DMS114 treated with DMSO at 0.1 percent for 48 hours (cell line): ENCODE results near the gene PTN.
"Not testable (repeated sequence)": the region's sequence is repeated elsewhere in the genome, so short reads cannot be mapped to it uniquely, and the experiment has no call there.

Experiments used
- DNase-seq: peaks from one replicate; lab custom pipeline; 2025; ENCODE audit not compliant: unreplicated experiment; lab: John Stamatoyannopoulos, UW

PTN gene

DNA sequence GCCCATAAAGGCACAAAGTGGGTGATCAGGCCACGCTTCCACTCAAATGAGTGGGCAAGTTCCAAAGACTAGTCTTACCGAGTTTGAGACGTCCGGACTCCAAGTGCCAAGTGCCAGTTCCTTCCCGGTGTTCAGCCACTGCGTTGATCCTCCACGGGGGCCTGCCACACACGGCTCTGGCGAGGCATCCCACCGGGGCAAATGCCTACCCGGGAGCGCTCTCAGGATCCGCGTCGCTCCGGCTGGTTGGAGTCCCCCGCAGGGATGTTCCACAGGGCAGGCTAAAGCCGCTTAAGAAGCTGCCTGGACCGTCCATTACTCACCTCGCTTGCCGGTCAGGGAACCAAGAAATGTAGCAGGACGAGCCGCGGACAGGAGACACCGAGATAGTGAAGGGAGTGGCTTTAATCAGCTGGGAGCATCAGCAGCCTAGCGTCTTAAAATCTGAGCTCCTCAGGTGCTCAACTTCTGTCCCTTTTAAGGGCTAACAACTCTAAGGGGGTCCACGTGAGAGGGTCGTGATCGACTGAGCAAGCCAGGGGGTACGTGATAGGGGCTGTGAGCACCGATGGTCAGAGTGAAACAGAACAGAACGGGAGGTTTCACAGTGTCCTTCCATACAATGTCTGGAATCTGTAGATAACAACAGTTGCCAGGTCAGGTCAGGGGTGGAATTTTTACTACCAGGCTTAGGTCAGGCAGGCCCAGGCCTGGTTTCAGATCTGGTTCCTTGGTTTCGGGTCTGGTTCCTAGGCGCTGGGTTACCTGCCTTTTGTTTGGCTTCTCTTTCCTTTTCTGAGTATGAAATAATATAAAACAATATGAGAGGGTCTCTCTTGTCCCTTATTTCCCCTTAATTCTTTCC lies 75.3 kb downstream of the PTN start:
- DNase-seq, result not testable (repeated sequence)

DNA sequence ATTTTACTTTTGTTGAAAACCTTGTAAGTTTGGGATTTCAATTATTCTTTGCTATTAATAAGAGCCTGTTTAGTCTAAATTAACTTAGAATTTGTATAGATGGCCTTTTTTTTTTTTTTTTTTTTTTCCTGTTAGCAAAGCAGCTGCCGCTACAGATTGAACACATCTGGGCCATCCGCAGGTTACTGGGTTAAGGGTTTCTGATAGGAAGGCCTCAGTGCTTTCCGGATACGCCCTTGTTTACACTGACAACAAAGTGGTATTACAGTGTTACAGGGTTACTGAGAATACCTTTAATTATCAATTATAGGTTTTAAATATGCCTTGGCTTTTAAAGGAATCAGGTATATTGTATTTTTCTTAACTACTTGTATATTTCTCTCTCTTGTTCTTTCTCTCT lies 76.8 kb downstream of the PTN start:
- DNase-seq, result no peak

DNA sequence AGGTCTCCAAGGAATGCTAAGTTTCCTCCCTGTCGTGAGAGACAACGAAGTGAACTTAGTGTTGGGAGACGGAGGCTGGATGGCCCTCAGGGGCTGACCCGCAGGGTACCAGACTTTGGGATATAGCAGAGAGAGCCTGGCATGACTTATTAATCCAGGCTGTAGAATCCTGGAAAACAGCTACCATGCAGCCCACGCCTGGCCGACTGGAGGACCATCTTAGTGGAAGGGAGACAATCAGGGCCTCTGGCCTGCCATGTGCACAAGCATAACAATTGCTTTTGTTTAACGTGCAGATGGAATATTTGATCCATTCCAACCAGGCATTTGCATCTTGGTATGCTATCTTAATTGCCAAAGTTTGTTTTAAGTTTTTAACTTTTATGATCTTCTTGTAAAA lies 78.1 kb downstream of the PTN start:
- DNase-seq, result not testable (repeated sequence)

GRCh38 chr7:137262599-137262998 lies 80.9 kb downstream of the PTN start:
- DNase-seq, result no peak

GRCh38 chr7:137258552-137258951 lies 85.0 kb downstream of the PTN start:
- DNase-seq, result no peak

GRCh38 chr7:137254766-137255165 lies 88.8 kb downstream of the PTN start:
- DNase-seq, result no peak

DNA sequence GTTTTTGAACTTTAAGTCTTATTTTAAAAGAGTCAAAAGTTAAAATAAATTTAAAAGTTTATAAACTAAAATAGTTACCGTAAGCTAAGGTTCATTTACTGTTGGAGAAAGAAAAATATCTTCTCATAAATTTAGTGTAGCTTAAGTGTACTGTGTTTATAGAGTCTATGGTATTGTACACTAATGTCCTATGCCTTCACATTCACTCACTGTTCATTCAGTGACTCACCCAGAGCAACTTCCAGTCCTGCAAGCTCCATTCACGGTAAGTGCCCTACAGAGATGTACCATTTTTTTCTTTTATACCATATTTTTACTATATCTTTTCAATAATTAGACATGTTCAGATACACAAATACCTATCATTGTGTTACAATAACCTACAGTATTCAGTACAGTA lies 97.6 kb downstream of the PTN start:
- DNase-seq, result no peak

- no peak for DNase-seq
These were observed 98.3 kb downstream of the PTN start for GRCh38 chr7:137245186-137245585.

DNA sequence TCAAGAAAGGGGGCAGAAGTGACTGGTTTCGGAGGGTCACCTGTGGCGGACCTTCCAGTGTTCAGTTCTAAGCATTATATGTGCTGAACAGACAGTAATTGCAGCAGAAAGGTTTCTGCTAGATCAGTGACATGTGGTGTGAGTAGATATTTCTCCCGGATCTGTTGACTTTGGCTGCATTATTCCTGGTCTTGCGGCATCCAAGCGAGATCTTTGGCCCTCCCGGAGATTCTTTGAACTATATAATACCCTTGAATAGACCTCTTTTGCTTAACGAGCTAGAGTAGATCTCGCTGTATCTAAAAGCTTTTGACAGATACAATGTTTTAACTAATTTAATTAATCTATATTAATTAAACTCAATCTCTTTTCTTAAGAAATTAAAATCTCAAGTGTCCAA lies 99.8 kb downstream of the PTN start:
- no peak for DNase-seq

DNA sequence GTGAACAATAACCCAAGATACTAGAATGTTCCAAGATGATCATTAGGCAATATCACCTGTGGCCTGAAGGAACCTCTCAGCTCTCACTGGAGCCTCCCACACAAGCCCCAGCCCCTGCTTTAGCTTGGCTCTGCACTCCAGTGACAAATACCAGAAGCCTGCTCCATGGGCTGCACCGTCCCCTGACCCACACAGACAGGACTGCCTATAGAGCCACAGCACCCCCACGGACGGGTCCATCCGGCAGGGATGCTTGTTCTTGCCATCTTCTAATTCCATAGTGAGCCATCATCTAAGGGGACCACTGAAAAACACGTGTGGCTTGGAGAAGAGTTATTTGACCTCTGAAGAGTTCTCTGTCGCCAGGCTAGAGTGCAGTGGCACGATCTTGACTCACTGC lies 100.9 kb downstream of the PTN start:
- DNase-seq, result no peak

- DNase-seq, result no peak
These were observed 101.7 kb downstream of the PTN start for GRCh38 chr7:137241655-137242360.

GRCh38 chr7:137239186-137239585 lies 104.3 kb downstream of the PTN start:
- not testable (repeated sequence) for DNase-seq

DNA sequence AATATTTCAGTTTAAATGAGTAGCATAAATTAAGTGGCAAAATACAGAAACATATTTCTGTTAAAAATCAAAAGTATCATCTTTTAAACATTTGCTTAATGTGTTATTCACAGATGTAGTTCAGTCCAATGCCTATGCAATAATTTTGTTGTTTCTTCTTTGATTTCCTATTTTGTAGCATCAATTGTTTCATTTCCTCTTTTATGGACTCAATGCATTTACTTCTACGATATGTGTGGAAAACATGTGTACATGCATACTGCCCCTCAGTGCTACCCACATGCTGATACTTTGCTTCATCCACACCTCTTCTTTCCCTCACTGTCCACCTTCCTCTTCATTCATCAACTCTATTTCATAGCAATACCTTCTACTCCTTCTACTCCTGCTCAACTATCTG lies 108.1 kb downstream of the PTN start:
- no peak for DNase-seq

DNA sequence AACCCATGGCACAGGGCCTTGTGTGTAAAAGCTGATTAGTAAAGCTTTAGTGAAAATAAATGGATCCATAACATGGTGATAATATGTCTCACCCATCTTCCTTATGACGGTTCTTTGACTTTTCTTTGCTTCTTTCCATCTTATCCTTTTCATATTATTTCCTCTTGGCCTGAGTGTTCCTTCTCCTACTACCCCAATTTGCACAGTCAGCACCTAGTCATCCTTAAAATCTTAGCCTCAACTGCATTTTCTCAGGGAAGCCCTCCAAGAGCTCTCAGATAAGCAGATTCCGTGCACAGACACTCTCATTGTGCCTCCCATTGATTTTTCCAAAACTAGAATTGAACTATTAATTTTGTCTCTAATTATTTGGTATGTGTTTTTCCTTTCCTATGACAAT lies 112.4 kb downstream of the PTN start:
- DNase-seq, result no peak

GRCh38 chr7:137221467-137221866 lies 122.1 kb downstream of the PTN start:
- no peak for DNase-seq

GRCh38 chr7:137213744-137214143 lies 129.8 kb downstream of the PTN start:
- no peak for DNase-seq

DNA sequence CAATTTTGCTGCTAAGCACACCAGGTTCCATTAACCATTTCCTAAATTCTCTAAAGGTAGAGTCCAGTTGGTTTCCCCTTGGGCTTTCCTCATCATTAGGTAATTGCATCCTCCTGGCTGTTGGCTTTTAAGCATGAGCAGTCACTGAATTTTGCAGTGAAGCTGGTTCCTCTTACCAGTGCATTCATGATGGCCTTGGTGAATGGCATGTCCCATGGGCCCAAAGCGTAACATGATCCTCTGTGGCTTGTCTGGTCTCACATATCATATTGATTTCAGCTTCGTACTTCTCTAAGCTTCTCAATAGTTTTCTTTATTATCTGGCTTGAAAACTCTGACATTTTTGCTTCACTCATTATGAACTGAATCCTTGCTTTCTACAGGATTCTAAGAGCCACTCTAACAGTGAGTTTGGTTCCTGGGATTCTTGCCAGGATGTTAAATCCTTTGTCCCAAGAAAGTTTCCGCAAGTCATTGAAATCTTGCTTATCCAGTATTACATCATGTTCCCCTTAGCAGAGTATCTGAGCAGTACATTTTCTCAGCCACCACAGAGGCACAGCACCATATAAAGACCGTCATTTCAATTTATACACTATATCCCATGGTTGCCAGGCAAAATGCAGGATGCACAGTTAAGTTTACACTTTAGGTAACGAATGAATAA lies 134.2 kb downstream of the PTN start:
- no peak for DNase-seq

DNA sequence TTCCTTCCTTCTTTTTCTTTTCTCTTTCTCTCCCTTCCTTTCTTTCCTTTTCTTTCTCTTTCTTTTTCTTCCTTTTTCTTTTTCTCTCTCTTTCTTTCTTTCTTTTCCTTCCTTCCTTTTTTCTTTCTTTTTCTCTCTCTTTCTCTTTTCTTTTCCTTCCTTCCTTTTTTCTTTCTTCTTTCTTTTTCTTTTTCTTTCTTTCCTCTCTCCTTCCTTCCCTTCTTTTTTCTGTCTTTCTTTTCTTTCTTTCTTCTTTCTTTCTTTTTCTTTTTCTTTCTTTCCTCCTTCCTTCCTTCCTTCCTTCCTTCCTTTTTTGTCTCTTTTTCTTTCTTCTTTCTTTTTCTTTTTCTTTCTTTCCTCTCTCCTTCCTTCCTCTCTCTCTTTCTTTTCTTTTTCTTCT lies 136.8 kb downstream of the PTN start:
- no peak for DNase-seq

DNA sequence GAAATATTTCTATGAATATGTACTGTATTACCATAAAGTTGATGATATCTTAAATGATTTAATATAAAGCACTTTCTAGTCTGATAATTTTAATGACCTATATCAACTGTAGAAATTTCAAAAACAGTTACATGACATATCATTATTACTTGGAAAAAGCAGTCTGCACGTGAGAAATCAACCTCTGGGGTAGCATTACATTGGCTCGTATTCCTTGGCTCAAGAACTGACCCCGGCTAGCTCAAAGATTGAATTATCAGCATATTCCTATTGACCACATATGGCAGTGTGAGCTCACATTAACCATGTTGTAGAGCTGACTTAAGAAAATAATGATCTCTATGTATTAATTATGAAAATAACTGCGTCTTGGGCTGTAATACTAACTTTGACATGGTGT lies 139.3 kb downstream of the PTN start:
- DNase-seq, result no peak

DNA sequence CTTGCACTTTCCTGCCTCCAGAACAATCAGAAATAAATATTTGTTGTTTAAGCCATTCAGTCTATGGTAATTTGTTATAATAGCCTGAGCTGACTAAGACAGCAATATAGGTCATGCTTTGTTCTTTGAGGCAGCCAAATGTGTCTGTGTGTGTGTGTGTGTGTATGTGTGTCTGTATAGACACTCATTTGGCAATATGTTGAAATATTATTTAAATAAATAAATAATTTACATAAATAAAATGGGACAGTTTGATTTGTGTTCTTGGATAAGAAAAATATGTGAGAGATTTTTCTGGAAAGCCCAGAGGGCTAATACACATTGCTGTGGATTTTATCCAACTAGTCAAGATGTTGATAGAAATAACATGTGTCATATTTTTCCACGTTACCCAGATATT lies 140.2 kb downstream of the PTN start:
- no peak for DNase-seq

GRCh38 chr7:137196648-137197047 lies 146.9 kb downstream of the PTN start:
- DNase-seq, result no peak

DNA sequence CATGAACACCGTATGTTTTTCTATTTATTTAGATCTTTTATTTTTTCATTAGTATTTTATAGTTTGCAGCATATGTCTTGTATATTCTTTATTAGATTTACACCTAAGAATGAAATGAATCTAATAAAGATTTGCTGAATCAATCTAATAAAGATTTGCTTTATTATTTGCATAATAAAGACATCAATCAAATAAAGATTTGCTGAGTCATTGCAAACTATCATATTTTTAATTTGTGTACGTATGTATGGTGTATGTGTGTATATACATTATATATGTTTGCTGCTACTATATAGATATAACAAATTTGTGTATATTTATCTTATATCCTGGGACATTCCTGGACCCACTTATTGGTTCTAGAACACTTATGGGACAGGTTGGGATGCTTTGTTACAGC lies 147.5 kb downstream of the PTN start:
- no peak for DNase-seq
